ENCODE results near the gene SPRR1A. TPM values are rescaled to one million over a fixed set of nuclear protein-coding genes. Genes with fewer than 3 reads are reported as not detected.

The SPRR1A gene
- not detected in 2 replicates for total RNA-seq

GRCh38 chr1:152983743-152984142 is at the start of gene SPRR1A:
TSS of gene SPRR1A (plus strand) at chr1:152984081. CDS start at chr1:152985231, 1,150 bp downstream.

GRCh38 chr1:152946651-152947256 is 37.1 kb upstream of the SPRR1A start, which contains the start of gene SPRR5:
TSS of gene SPRR5 (plus strand) at chr1:152947206. CDS start at chr1:152948555, 1,349 bp downstream.

GRCh38 chr1:152970495-152970894 is 13.4 kb upstream of the SPRR1A start, which contains the start of gene SPRR4:
TSS of gene SPRR4 (plus strand) at chr1:152970648. CDS start at chr1:152971891, 1,243 bp downstream.

GRCh38 chr1:153001382-153001781 is 17.5 kb downstream of the SPRR1A start, which contains the start of gene SPRR3:
TSS of gene SPRR3 (plus strand) at chr1:153001749. CDS start at chr1:153003021, 1,272 bp downstream.

GRCh38 chr1:153030895-153031294 is 47.0 kb downstream of the SPRR1A start, which contains the start of gene SPRR1B:
TSS of gene SPRR1B (plus strand) at chr1:153031203. CDS start at chr1:153032346, 1,143 bp downstream.

Small RNA genes within 50 kb of the gene (small RNA-seq; reads per million reads assigned to genes)
- gene AL356867.1 = not detected
- not detected for gene RF00322
- gene SPRR1A = not detected

Other genes starting within 250 kb of the SPRR1A start
- gene KPRP, start 226.1 kb upstream of the SPRR1A start, total RNA-seq = not detected in 2 replicates
- gene LCE1F, start 208.9 kb upstream of the SPRR1A start, total RNA-seq = not detected in 2 replicates
- gene LCE1E, start 197.8 kb upstream of the SPRR1A start, total RNA-seq = not detected in 2 replicates
- gene LCE1D, start 187.4 kb upstream of the SPRR1A start, total RNA-seq = not detected in 2 replicates
- gene LCE1C, start 177.4 kb upstream of the SPRR1A start, total RNA-seq = not detected in 2 replicates
- gene LCE1B, start 172.1 kb upstream of the SPRR1A start, total RNA-seq = not detected in 2 replicates
- gene LCE1A, start 156.6 kb upstream of the SPRR1A start, total RNA-seq = not detected in 2 replicates
- not detected in 2 replicates for gene LCE6A, start 141.2 kb upstream of the SPRR1A start, total RNA-seq
- gene LCE7A, start 124.1 kb upstream of the SPRR1A start, total RNA-seq = not detected in 2 replicates
- gene SMCP, start 105.8 kb upstream of the SPRR1A start, total RNA-seq = not detected in 2 replicates
- 0.54 and 0.79 TPM in 2 replicates for gene IVL, start 75.5 kb upstream of the SPRR1A start, total RNA-seq
- not detected in 2 replicates for gene SPRR5, start 36.9 kb upstream of the SPRR1A start, total RNA-seq
- not detected in 2 replicates for gene SPRR4, start 13.4 kb upstream of the SPRR1A start, total RNA-seq
- gene SPRR3, start 17.7 kb downstream of the SPRR1A start, total RNA-seq = 1.2 and 1.6 TPM in 2 replicates
- gene SPRR1B, start 47.1 kb downstream of the SPRR1A start, total RNA-seq = not detected in 2 replicates
- not detected in 2 replicates for gene SPRR2D, start 57.0 kb downstream of the SPRR1A start, total RNA-seq
- not detected in 2 replicates for gene SPRR2A, start 73.4 kb downstream of the SPRR1A start, total RNA-seq
- gene SPRR2B, start 87.5 kb downstream of the SPRR1A start, total RNA-seq = not detected in 2 replicates
- gene SPRR2E, start 110.4 kb downstream of the SPRR1A start, total RNA-seq = not detected in 2 replicates
- gene SPRR2F, start 129.4 kb downstream of the SPRR1A start, total RNA-seq = not detected in 2 replicates
- not detected in 2 replicates for gene SPRR2G, start 166.8 kb downstream of the SPRR1A start, total RNA-seq
- gene LELP1, start 219.3 kb downstream of the SPRR1A start, total RNA-seq = not detected in 2 replicates
- 6.4 TPM in 1 of 2 replicates, not detected in the other for gene PRR9, start 233.5 kb downstream of the SPRR1A start, total RNA-seq

Measured in placental epithelial cell (primary cell).